Gastrocnemius medialis (tissue), 4 donors: Measurements from ENCODE around the gene ARF1.

Source experiments
- POLR2A ChIP-seq, 2 donors: fragments of 450-650 bp; IDR thresholded peaks; one replicate each; pipeline ENCODE4 v1.6.1; 2017; ENCODE audit warnings: antibody characterized with exemption in 2 of 2, mild to moderate bottlenecking in 2 of 2, moderate library complexity in 2 of 2
- TF ChIP-seq, protein P1 (sequence below), 5 experiments: fragments of 450-650 bp in 3 of 5; fragments of 200-600 bp in 2 of 5; sonication (generic) in 2 of 5; IDR thresholded peaks in 4 of 5; conservative IDR thresholded peaks in 1 of 5; 1 replicate in 4 of 5; 2 replicates in 1 of 5; pipeline ENCODE4 v1.5.1; 2016 to 2019; ENCODE audit warnings: antibody characterized with exemption in 5 of 5, mild to moderate bottlenecking in 3 of 5, moderate library complexity in 3 of 5

DNA sequence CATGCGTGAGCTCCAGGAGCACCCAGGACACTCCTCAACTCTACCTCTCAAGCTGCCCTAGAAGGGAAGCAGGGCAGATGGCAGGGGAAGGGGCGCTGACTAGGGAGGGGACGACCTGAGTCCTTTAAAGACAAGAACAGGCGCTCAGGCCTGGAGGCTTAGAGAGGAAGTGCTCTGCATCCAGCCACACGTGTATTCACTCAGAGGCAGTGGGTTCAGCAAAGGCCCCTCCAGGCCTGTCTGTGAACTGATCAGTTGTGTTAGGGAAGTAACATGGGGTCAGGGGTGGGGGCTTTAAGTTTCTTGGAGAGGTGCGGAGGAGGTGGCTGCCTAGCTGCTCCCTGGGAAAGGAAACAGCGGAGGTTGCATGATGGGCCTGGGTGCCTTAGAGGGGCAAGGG is 37.1 kb upstream of the ARF1 start:
- TF ChIP-seq, protein P1, sequence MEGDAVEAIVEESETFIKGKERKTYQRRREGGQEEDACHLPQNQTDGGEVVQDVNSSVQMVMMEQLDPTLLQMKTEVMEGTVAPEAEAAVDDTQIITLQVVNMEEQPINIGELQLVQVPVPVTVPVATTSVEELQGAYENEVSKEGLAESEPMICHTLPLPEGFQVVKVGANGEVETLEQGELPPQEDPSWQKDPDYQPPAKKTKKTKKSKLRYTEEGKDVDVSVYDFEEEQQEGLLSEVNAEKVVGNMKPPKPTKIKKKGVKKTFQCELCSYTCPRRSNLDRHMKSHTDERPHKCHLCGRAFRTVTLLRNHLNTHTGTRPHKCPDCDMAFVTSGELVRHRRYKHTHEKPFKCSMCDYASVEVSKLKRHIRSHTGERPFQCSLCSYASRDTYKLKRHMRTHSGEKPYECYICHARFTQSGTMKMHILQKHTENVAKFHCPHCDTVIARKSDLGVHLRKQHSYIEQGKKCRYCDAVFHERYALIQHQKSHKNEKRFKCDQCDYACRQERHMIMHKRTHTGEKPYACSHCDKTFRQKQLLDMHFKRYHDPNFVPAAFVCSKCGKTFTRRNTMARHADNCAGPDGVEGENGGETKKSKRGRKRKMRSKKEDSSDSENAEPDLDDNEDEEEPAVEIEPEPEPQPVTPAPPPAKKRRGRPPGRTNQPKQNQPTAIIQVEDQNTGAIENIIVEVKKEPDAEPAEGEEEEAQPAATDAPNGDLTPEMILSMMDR (IDR thresholded peaks at IDR 0.05 in 4 of 5, conservative IDR thresholded peaks at IDR 0.05 in 1 of 5), result no peak
- no peak for TF ChIP-seq POLR2A (IDR thresholded peaks at IDR 0.05)
